Astrocyte (in vitro differentiated cells and primary cell): ENCODE measurements around the gene SEMA4C. TPM values are rescaled to one million over a fixed set of nuclear protein-coding genes. Genes with fewer than 3 reads are reported as not detected.

ENCODE experiments used
- DNase-seq: peaks from one replicate; pipeline ENCODE4 v3.0.0-alpha.2; 2010; ENCODE audit warnings: low read depth
- FAIRE-seq: peaks from 2 replicates; lab custom pipeline; 2011; peaks lifted over from hg19 to GRCh38; lab: Jason Lieb, UNC
- H2AFZ ChIP-seq: 2 replicates; pipeline ENCODE4 v1.6.0; 2012; ENCODE audit warnings: low read depth, low read length, inconsistent platforms
- H3K27ac ChIP-seq: 2 replicates; pipeline ENCODE4 v1.5.1; 2011; ENCODE audit warnings: low read depth, low read length, inconsistent platforms
- H3K27me3 ChIP-seq: 2 replicates; pipeline ENCODE4 v1.6.0; 2011; ENCODE audit warnings: low read length, inconsistent platforms; ENCODE audit not compliant: insufficient read depth
- H3K36me3 ChIP-seq: 2 replicates; pipeline ENCODE4 v1.5.1; 2011; ENCODE audit warnings: low read length, inconsistent platforms; ENCODE audit not compliant: insufficient read depth
- H3K4me1 ChIP-seq: 2 replicates; pipeline ENCODE4 v1.5.1; 2011; ENCODE audit warnings: low read length, inconsistent platforms; ENCODE audit not compliant: insufficient read depth
- H3K4me2 ChIP-seq: 2 replicates; pipeline ENCODE4 v1.6.0; 2012; ENCODE audit warnings: low read length, inconsistent platforms
- H3K4me3 ChIP-seq: 2 replicates; pipeline ENCODE4 v1.5.1; 2011; ENCODE audit warnings: low read depth, mild to moderate bottlenecking, low read length, inconsistent platforms; ENCODE audit not compliant: insufficient read depth
- H3K79me2 ChIP-seq: 2 replicates; pipeline ENCODE4 v1.6.0; 2012; ENCODE audit warnings: mild to moderate bottlenecking, low read length, inconsistent platforms; ENCODE audit not compliant: insufficient read depth
- H3K9ac ChIP-seq: 2 replicates; pipeline ENCODE4 v1.6.0; 2012; ENCODE audit warnings: mild to moderate bottlenecking, low read length, inconsistent platforms
- H3K9me3 ChIP-seq: 2 replicates; pipeline ENCODE4 v1.5.1; 2012; ENCODE audit warnings: low read depth, mild to moderate bottlenecking, low read length, inconsistent platforms; ENCODE audit not compliant: insufficient read depth
- H4K20me1 ChIP-seq: 2 replicates; pipeline ENCODE4 v1.6.0; 2012; ENCODE audit warnings: low read length, inconsistent platforms; ENCODE audit not compliant: insufficient read depth
- H3K27ac Mint-ChIP-seq: one replicate; pipeline ENCODE4 v1.8.0; 2021; ENCODE audit warnings: mild to moderate bottlenecking, mixed read lengths; ENCODE audit not compliant: unreplicated experiment
- H3K27me3 Mint-ChIP-seq: one replicate; pipeline ENCODE4 v1.8.0; 2021; ENCODE audit warnings: low read depth, mixed read lengths; ENCODE audit not compliant: unreplicated experiment
- H3K36me3 Mint-ChIP-seq: one replicate; pipeline ENCODE4 v1.8.0; 2021; ENCODE audit warnings: low read depth, mixed read lengths; ENCODE audit not compliant: unreplicated experiment
- H3K4me1 Mint-ChIP-seq: one replicate; pipeline ENCODE4 v1.8.0; 2021; ENCODE audit warnings: low read depth, mixed read lengths; ENCODE audit not compliant: unreplicated experiment
- H3K4me3 Mint-ChIP-seq: one replicate; pipeline ENCODE4 v1.8.0; 2021; ENCODE audit warnings: mild to moderate bottlenecking, moderate library complexity, mixed read lengths; ENCODE audit not compliant: unreplicated experiment
- H3K9me3 Mint-ChIP-seq: one replicate; pipeline ENCODE4 v1.8.0; 2021; ENCODE audit warnings: mild to moderate bottlenecking, mixed read lengths; ENCODE audit not compliant: unreplicated experiment
- CTCF ChIP-seq: IDR thresholded peaks from 2 replicates; pipeline ENCODE4 v1.5.1; 2011; ENCODE audit warnings: low read depth, mild to moderate bottlenecking, inconsistent platforms, low read length, moderate library complexity; ENCODE audit not compliant: insufficient read depth
- EZH2 ChIP-seq: IDR thresholded peaks from 2 replicates; pipeline ENCODE4 v1.6.1; 2012; ENCODE audit warnings: mild to moderate bottlenecking, low read length, inconsistent platforms; ENCODE audit not compliant: insufficient read depth
- total RNA-seq: library from RNA; stranded (reverse); gene quantifications from 2 replicates; pipeline ENCODE4 v1.2.1, GENCODE V29; 2021

SEMA4C gene
- total RNA-seq, 1 donor from 2014 or later = 32.8 TPM

- H3K36me3 ChIP-seq = no peaks in the 10 kb centered on the region
- Mint-ChIP-seq H3K9me3 (no peaks in the 10 kb centered on the region), H3K27ac (no peak overlapping the region), H3K27me3 (peaks cover 1% of the 10 kb centered on the region), H3K4me3 (no peak overlapping the region), H3K36me3 (no peaks in the 10 kb centered on the region), H3K4me1 (peaks cover 22% of the 10 kb centered on the region)
- H3K27me3 ChIP-seq = no peaks in the 10 kb centered on the region
- H3K4me2 ChIP-seq = peak overlapping the region; percentile 51
- no peak overlapping the region for H3K9ac ChIP-seq
- no peak overlapping the region for H3K27ac ChIP-seq
- FAIRE-seq = no peak
- H3K9me3 ChIP-seq = no peaks in the 10 kb centered on the region
- no peak overlapping the region for H2AFZ ChIP-seq
- peaks cover 11% of the 10 kb centered on the region for H3K79me2 ChIP-seq
- TF ChIP-seq EZH2 (no peak), CTCF (no peak)
- DNase-seq = peak; percentile 61
- H4K20me1 ChIP-seq = peaks cover 3% of the 10 kb centered on the region
- no peak overlapping the region for H3K4me3 ChIP-seq
- H3K4me1 ChIP-seq = peaks cover 15% of the 10 kb centered on the region
These were observed 2.9 kb upstream of the SEMA4C start for GRCh38 chr2:96872591-96873349.

DNA sequence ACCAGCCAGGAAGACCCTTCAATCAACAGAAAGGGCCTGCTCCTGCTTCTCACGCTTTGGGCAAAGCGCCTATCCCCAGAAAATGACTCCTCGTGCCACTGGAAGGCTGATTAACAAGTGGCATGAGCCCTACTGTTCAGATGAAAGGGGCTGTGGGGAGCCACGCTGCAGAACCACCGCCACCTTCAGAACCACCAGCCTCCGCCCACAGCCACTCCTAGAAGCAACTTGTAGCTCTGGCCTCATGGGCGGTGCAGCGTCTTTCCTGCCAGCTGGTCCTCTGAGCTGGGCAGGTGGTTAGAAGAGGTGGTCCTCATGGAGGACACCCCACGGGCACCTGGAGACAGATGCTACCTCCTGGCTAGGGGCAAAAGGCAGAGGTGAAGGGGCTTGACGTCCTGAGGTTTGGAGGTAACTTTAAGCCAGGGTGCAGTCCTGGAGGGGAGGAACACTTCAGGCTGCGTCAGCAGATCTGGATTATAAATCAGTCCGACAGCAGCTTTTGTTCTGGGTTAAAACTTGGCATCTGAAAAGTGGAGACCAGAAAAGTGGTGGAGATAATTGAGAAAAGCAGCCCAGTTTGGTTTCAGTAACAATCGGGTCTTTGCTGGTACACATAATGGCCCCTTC, 861 bp upstream of the SEMA4C start:
- FAIRE-seq = no peak

More for the DNA sequence above, 861 bp upstream of the SEMA4C start:
- Mint-ChIP-seq H3K27ac (no peak overlapping the region), H3K27me3 (no peaks in the 10 kb centered on the region), H3K36me3 (no peaks in the 10 kb centered on the region), H3K9me3 (no peaks in the 10 kb centered on the region), H3K4me3 (peak overlapping the region; percentile 74), H3K4me1 (peaks cover 20% of the 10 kb centered on the region)
- H3K27me3 ChIP-seq = no peaks in the 10 kb centered on the region
- no peak overlapping the region for H3K27ac ChIP-seq
- TF ChIP-seq EZH2 (no peak), CTCF (no peak)
- H4K20me1 ChIP-seq = peaks cover 23% of the 10 kb centered on the region
- peaks cover 31% of the 10 kb centered on the region for H3K79me2 ChIP-seq
- H3K9ac ChIP-seq = peak overlapping the region; percentile 92
- peak; percentile 33 for DNase-seq
- H3K4me2 ChIP-seq = peak overlapping the region; percentile 98
- H3K36me3 ChIP-seq = peaks cover 4% of the 10 kb centered on the region
- H3K9me3 ChIP-seq = no peaks in the 10 kb centered on the region
- peak overlapping the region; percentile 83 for H3K4me3 ChIP-seq
- H3K4me1 ChIP-seq = peaks cover 30% of the 10 kb centered on the region
- H2AFZ ChIP-seq = peak overlapping the region; percentile 46
